Hepatocyte (in vitro differentiated cells): Measurements from ENCODE around the gene DNMT3A.

Experiments used
- CTCF ChIP-seq: fragments of 200-600 bp; sonication (generic); IDR thresholded peaks from 2 replicates; pipeline ENCODE4 v1.5.1; 2016; ENCODE audit warnings: antibody characterized with exemption, mild to moderate bottlenecking; ENCODE audit not compliant: poor library complexity
- EZH2 ChIP-seq: fragments of 200-600 bp; sonication (generic); IDR thresholded peaks from 2 replicates; pipeline ENCODE4 v1.6.1; 2016; ENCODE audit warnings: antibody characterized with exemption, mild to moderate bottlenecking, borderline replicate concordance

DNA sequence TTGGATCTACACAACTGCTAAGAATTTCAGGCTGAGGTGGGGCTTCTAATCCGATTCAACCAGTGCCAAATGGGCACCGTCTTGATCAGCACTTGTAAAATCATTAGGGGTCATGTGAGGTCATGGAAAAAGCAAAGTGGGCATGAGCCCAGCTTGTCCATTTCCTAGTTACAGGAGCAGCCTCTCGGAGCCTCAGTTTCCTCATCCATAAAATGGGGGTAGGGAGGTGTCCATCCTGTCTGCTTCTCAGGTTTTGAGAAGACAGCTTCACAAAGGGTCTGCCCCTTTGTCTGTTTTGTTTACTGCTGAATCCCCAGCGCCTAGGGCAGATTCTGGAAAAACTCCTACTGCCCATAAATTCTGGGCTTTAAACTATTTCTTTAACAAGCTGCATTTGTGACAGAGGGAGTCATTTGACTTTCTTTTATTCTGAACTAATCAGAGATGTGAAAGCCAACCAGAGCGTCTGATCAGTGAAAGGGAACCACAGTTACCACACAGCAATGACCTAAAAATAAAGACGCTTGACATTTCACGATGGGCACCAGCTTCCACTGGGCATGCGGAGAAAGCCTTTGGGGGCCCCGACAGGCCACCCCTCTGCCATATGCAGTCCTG, 38.9 kb downstream of the DNMT3A start:
- TF ChIP-seq CTCF (no peak), EZH2 (no peak)
